ENCODE results near the gene PIP5K1C.

The PIP5K1C gene

DNA sequence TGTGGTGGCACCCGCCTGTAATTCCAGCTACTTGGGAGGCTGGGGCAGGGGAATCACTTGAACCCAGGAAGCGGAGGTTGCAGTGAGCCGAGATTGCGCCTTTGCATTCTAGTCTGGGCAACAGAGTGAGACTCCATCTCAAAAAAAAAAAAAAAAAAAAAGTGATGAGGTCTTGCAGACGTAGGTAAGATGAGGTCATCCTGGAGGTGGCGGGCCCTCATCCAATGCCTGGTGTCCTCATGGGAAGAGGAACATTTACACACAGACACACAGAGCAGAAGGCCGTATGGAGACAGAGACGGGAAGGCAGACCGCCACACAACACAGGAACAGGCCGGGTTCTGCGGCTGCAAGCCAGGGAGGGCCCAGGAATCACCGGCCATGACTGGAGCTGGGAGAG is 78.0 kb downstream of the PIP5K1C start:
- DNase-seq = no peak

DNA sequence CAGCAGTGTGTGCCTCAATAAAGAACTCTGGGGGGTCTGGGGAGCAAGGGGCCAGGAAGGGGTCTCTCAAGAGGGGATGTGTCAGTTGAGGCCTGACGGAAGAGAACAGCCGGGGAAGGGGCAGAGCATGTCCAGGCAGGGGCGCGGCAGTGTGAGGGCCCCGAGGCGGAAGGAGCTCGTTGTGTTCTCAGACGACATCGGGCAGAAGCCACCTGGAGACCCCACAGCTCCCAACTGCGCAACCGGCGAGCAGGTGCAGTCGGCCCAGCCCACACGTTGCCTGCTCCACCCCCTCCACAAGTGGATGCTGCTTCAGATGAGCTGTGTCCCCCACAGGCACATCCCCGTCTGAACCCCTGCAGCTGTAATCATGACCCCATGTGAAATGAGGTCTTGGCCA is 78.6 kb downstream of the PIP5K1C start:
- no peak for DNase-seq

DNA sequence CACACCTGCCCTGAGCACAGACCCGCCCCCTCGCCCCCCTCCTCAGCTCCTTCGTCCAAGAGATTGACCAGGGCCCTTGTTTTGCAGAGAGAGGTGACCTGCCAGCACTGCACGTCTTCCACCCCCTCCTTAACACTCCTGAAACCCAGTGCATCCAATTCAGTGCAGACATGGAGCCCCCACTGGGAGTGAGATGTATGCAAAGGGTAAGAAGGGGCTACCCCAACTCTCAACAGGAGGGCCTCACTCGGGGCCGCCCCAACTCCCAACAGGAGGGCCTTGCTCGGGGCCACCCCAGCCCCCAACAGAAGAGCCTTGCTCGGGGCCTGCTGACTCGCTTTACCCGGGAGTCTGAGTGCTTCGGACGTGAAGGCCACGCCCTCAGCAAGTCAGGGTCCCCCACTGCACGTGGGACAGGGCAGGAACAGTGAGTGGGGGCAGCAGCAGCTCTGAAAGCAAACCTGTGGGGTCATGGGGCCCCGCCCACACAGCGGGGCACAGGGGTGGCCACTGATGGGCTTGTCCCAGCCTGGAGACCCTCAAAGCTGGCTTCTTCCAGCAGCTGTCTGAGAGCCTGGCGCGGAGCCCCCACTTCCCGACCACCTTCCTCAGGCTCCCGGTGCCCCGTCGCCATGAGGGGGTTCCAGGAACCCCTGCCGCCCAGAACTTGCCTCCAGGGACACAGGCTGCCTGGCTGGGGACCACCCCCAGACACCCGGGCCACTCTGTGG is 79.3 kb downstream of the PIP5K1C start:
- DNase-seq = no peak

DNA sequence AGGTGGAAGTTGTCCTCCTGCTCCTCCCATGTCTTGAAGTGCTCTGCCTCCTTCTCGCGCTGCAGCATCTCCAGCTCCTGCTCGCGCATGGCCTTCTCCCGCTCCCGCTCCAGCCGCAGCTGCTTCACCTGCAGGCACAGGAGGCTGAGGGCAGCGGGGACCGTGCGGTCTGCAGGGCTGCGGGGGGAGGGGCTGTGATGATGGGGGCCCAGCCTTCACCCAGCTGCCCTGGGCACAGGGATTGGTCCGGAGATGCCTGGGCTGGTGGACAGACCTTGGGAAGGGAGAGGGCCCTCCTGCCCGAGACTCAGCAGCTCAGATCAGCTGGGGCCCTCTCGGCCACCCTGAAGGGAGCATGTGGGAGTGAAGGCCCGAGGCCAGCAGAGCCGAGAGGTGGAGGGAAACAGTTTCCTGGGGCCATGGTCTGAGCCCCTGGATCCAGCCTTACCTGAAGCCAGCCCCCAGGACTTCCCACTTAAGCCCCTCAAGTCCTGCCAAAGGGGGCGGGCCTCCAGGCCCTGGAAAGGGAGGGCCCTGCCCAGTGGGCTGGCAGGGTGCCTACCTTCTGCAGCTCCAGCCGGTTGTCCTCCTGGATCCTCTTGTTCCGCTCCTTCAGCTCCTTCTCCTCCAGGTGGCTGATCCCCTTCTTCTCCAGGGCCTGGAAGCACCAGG is 80.0 kb downstream of the PIP5K1C start:
- no peak for DNase-seq

DNA sequence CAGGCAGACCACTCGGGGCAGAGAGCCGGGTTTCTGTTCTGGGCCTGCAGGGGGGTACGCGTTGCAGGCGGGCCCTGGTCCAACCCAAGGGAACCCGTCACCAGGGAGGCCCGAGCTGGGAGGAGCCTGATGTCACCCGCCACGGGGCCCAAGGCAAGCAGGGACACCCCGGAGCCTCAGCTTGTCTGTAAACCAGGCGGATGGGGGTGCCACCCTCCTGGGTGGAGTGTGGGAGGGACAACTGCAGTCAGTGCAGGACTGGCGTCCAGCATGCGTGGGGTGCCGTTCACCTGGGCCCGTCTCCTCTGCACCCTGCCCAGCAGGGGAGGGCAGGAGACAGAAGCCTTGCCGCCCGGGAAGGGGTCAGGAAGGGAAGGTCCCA is 80.6 kb downstream of the PIP5K1C start:
- no peak for DNase-seq

DNA sequence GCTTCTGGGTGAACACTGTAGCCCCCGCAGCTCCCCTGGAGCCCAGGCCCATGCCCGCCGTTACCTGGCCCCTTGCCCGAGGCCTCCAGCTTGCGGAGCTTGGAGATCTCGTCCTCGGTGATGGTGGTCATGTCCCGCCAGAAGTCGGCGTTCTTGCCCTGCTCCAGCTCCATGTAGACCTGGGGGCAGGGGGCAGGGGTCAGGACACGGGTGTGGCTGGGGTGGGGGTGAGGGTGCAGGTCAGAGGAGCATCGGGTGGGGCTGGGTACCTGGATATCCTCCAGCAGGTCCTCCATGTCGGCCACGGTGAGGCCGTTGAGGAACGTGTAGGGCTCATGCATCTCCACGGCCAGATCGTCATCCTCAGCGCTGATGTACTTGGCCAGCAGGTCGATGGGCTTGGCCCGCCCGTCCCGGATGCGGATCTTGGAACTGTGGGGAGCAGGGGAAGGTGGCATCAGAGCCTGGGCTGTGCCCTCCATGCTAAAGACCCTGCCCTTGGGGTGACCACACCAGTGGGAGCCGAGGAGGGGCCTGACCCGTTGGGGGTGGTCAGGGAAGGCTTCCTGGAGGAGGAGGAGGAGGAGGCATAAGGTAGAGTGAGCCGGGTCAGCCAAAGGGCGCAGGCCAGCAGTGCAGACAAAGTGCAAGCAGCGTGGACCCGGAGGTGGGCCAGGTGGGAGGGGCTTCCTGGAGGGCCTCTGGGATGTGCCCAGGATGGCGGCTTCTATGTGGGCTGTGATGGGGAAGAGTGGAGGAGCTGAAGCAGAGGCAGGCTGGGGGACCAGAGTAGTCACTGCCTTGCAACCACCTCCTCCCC is 81.2 kb downstream of the PIP5K1C start:
- DNase-seq = no peak

DNA sequence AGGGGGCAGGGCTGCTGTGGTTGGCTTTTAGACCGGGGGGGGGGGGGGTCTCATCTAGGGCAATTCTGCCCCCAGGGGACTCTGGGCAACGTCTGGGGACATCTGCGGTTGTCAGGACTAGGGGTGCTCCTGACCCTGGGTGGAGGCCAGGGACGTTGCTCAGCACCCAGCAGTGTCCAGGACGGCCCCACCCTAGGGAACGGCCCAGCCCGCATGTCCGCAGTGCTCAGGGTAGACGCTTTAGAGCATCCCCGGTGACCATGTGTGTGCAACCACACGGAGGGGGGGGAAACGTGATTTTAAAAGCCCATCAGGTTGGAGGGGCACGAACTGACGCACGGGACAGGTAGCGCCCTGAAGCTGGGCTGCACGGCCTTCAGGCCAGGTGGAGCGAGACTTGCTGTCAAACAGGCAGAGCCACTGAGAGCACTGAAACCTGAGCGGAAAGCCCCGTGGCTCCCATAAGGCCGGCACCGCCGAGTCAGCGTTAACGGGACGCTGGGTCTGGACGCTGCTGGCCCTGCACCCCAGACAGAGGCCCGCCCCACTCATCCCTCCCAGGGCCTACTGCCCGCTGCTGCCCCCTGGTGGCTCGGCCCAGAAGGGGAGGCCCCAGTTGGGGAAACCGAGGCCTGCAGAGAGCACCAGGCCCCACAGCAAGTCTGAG is 82.0 kb downstream of the PIP5K1C start:
- no peak for DNase-seq

DNA sequence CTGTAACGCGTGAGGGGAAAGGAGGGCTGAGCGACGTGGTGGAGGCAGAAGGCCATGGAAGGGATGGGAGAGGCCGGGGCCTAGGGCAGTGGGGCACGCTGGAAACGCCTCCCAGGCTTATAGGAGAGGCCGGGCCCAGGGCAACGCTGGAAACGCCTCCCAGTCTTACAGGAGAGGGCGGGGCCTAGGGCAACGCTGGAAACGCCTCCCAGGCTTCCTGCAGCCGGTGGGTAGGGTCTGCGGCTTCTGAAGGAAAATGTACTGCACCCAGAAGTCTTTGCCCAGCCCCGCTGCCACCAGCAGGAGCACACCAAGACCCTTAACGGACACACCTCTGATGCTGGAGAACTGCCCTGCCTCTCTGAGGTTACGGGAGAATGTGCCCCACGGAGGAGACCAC is 82.8 kb downstream of the PIP5K1C start:
- DNase-seq = no peak

DNA sequence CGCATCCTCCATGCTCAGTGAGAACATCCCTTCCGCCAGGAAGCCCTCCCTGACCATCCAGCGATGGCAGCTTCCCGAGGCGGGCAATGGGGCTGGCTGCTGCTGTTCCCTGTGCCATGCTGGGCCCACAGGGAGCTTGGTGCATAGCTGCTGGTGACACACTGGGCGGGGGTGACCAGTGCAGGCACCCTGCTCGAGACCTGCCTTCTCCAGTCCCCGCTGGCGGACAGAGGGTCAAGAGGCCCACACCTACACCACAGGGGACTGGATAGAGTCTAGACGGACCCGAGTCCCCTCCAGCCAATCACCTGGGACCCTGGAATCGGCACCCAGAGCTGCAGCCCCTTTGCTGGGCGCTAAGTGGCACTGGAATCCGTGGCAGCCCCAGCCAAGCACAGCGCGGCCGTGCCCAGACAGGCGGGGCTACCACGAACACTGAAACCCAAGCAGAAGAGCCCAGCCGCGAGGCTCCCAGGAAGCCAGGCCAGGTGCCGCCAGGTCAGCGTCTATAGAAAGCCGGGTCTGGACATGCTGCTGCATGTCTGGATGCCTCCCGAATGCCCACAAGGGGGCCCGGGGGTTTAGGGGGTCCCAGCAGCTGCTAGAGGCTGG is 84.6 kb downstream of the PIP5K1C start:
- no peak for DNase-seq

DNA sequence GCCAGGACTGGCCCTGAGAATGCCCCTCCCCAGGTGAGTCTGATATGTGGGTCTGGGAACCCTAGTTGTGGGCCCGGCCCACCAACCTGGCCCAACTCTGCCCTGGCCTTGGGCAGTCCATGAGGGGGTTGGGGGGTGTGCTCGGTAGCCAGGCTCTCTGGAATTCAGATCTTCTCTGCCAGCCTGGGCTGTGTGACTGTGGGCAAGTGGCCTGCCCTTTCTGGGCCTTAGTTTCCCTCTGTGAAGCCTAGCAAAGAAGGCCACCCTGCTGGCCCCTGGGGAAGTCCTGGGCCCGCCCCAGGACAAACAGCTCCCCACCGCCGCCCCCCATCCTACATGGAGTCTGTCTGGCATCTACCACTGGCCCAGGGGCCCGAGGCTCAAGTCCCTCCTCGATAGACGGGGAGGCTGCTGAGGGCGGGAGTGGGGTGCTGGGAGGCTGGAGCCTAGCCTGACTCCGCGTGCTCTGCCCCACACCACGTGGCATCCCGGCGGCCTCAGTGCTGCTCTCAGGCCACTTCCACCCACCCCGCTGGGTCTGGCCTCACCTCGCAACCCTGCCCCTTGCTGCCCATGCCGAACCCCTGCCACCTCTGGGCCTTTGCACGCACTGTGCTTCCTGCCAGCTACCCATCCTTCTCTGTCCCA is 85.3 kb downstream of the PIP5K1C start:
- no peak for DNase-seq

DNA sequence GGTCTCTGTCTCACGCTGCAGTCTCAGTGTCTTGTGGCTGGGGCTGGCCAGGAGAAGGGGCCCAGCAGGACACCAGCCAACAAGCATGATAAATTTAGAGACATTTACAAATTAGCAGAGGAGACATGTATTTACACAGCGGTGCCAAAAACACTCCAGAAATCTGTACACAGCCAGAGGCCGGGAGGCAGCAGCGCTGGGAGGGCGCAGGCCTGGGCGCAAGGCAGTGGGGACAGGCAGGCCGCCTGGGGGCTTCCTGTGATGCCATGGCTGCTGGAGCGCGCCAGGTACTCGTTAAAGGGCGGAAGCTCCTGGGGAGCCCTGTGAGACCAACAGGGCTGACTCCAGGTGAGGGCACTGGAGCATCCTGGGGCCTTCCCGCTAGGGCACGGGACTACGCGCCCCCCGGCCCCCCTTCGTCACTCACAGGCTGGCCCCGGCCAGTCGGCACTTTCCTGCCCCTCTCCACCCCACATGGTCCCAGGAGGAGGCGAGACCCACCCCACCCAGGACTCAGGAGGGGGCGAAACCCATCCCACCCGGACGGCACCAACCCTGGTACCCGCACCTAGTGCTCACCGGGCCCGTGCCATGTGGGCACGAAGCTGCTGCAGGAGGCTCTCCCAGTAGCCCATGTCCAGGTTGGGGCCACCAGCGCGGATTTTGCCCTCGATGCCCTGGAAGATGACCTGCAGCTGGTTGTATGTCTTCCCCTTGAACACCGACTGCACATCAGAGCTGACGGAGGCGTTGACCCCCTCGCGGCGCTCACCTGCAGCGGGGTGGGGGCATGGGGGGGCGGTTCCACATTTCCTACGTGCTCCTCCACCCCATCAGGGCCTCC is 86.2 kb downstream of the PIP5K1C start:
- peak; percentile 66 for DNase-seq

DNA sequence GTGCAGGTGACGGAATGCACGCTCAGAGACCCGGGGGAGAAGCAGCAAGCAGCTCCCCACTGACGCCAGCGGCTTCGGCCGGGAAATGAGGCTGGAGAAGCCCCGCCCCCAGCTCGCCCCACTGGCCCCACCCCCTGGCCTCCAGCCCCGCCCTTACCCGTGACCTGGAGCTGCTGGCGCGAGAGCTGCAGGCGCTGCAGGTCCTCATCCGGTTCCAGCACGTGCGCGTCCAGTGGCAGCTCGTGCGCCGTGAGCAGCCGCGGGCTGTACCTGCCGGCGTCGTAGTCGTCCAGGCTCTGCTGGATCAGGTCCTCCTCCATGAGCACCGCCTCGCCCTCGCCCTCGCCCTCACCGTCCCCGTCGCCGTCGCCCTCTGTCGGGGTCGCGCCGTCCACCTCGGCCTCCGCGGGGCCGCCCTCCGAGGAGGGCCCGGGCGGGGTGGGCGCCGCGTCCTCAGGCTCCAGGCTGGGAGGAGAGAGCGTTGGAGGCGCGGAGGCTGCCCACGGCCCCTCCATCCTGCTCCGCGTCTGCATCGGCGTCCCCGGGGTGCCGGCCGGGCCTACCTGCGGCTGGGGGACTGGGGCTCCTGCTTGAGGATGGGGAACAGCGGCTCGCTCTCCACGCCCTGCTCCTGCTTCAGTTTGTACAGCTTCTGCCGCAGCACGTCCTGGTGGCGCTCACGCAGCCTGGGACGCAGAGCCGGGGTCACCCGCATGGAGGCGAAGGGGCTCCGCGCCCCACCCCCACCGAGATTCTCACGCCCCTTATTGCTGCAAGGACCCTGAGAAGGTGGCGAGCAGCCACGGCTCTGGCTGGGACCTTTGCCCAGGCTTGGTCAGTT is 87.1 kb downstream of the PIP5K1C start:
- DNase-seq = no peak

DNA sequence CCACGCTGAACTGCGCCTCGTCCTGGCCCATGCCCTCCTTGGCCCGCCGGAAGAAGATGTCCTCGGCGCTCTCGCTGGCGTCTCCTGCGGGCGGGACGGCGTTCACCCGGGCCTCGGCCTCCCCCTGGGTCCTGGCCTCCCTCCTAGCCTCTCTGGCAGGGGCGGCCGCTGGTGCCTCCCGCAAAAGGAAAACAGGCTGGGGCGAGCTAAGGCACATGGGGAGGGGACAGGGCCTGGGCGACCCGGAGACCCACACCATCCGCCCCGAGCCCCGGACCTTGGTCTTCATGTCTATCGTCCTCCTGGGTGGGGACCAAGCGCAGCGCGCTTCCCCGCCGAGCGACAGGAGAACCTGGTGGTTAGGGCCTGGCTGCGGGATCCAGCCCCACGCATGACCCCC is 87.9 kb downstream of the PIP5K1C start:
- DNase-seq = no peak

DNA sequence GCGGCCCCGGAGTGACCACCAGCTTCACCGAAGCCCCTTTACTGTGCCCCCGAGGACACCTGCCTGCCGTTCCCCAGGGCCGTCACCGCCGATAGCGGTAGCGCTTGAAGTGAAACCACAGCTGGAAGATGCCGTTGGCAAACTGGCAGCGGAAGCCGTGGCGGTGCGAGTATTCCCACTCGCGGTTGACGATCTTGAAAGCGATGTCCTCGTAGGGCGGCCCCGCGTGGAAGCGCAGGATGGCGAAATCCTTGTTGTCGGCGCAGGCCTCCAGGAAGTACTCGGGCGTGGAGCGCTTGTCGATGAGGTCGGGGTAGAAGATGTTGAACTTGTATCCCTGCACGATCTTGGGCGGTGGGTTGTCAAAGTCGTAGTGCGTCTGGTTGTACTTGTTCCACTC is 88.4 kb downstream of the PIP5K1C start:
- DNase-seq = no peak

DNA sequence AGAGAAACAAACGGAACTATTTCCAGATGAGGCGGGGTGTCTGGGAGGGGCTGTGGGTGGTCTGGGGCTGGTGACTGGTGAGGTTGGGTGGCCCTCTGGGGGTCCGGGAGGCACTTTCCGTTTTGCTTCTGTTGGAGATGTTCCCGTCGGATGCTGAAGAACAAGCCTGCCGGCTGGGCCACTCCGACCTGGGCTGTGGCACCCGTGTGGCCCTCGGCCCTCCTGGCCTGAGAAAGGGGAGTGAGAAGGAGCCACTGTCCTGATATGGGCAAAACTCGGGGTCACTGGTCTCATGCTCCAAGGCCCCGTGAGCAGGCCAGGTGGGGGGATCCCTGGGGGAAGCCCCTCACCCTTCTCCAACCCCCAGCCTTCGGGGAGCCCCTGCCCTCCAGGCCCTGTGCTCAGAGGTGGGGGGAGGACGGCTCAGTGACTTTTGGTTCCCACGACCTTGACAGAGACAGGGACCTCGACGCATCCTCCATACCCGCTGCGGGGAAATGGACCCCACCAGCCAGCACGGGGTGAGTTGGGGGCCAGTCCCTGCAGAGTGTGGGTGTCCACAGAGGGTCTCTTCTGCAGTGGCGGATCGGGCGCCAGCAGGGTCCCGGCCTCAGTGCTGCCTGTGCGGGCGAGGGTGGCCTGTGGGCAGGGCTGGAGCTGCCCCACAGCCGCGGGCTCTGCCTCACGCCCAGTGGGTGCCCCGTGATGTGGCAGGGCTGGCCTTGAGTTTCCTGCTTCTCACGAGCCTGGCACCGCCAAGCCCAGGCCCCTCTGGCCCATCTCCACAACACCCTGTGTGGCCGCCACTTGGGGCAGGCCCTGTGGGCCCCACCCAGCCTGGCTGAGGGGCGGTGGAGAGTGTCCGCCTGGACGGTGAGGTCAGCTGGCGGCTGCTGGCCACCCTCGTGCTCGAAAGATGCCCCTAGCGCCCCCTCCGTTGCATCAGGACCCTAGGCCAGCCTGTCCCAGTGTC is 89.2 kb downstream of the PIP5K1C start:
- DNase-seq = no peak

DNA sequence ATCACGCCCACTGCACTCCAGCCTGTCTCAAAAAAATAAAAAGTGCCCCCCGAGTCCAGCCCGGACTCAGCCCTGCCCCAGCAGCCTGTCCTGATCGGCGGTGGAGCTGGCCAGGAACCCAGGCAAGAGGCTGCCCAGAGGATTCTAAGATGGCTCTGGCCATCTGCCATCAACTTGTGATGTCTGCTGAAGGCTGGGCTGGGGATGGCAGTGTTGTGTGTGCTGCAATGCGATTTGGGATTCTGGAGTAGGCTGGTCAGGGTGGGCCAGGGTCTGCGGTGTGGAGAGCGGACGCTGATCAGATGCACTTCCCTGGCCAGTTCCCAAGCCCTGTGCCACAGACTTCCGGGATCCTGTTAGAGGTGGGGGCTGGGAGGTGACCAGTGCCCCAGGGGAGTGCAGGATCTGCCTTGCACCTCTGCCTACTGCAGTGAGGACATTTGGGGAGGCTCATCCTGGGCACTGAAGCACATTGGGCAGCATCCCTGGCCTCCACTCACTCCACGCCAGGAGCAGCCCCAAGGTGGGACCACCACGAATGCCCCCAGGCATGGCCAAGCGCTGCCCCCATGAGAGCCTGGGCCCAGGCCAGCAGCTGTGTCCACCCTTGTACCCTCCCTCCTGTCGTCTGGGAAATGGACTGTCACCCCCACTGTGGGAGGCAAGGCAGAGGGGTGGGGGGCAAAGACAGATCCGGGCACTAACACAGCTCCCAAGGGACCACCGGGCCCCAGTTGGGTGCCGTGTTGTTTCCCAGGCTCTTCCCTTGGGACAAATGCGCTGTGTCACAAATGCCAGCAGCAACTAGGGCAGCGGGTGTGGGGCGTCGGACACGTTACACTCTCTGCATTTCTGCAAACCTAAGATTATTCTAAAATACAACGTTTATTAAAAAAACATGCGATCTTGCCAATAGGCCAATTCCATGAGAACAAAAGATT is 90.2 kb downstream of the PIP5K1C start:
- DNase-seq = peak; percentile 24

DNA sequence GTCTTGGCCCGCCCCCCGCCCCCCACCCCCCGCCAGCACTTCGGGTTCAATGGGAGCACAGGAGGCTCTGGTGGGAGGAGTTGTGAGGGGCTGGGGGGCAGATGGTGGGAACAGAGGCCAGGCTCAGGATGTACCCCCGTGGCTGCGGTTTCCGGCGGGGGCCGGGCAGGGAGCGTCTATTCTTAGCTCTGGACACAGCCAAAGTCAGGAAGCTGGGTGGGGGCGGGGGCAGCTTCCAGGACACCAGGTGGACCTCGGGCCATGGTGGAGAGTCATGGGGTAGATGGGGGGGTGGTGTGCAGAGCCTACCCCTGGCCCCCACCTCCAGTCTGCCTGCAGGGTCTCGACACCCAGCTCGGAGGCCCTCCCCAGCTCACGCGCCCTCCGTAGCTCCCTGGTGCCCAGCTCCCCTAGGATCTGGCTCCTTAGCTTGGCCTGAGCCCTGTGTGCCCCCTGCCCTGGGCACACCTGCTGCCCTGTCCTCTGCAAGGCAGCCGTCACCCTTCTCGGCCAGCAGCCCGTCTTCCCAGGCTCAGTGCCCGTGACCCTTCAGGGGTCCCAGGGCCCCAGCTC is 91.4 kb downstream of the PIP5K1C start:
- no peak for DNase-seq
